HG03354 (cell line): ENCODE data around the gene HYCC1.
"Not testable (repeated sequence)": the region's sequence is repeated elsewhere in the genome, so short reads cannot be mapped to it uniquely, and the experiment has no call there.

Source experiments
- ATAC-seq: cut with Tn5 transposase; IDR thresholded peaks from one replicate; pipeline ENCODE4 v1.9.1; 2021; ENCODE audit warnings: mild to moderate bottlenecking; ENCODE audit not compliant: unreplicated experiment, poor library complexity, severe bottlenecking

Gene HYCC1

DNA sequence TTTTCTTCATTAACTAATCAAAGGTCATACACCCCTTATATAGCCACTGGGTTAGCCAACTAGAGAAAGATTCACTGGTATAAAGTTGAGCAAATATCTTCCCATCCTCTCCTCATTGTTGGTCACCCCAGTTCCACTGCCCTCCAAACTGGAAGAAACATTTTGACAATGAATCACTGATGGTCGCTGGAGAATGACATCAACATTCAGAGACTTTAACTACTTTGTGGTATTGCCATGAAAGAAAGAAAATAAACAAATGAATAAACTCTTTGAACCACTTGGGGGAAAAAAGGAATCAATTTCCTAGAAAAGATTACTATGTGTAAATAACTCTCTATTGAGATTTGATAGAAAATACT is 23.4 kb downstream of the HYCC1 start:
- no peak for ATAC-seq

DNA sequence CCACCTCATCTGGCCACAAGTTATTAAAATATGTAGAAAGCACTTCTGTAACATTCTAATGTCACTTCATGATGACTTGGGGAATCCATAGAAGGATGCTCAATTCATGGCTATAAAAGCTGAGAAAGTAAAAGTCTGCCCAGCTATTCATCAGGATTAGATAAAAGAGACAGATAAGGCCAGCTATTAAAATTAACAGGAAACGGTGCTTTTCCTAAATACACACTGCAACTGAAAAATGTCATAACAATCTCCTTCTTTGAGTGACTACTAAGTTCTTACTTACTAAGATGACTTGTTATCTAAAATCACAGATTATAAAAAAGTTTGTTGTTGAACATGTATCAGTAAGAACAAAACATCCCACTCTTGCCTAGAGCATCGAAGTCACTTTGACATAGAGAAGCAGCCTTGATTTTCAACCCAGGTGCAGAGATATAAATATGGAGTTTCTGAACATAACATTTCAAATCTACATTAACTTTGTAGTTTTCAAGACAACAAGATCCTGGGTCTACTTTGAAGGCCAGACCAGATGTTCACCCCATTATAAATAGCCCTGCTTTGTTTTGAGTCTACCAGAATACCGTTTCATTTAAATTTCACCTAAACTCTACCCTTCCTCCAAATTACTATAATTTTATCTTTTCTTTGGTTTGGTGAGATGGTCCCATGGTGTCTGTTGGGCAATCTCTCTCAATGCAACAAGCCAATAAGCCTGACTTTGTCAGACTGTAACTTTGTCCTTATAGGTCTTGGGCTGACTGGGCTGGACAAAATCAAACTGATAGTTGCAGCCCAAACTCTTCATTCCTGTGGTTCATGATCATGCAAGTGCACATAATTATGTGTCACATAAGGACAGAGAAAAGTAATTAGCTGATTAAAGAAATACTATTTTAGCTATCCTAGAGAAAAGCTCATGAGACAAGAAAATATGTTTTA is 24.0 kb downstream of the HYCC1 start:
- ATAC-seq: no peak

DNA sequence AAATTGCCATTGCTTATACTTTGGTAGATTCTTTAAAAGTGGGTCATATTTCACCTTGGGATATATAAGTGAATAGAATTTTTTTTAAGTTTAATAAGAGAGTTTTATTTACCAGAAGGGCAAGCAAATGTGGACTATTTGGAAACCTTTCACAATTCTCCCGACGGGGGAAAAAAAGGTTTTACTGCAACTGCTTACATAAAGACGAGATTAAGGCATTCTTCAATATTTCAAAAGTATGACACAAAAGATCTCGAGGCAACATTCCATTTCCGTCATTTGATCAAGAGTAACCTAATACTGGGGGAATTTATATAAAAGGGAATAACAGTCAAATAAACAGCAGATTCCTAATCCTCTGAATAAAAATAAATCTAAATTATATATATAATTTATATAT is 28.5 kb downstream of the HYCC1 start:
- ATAC-seq: no peak

DNA sequence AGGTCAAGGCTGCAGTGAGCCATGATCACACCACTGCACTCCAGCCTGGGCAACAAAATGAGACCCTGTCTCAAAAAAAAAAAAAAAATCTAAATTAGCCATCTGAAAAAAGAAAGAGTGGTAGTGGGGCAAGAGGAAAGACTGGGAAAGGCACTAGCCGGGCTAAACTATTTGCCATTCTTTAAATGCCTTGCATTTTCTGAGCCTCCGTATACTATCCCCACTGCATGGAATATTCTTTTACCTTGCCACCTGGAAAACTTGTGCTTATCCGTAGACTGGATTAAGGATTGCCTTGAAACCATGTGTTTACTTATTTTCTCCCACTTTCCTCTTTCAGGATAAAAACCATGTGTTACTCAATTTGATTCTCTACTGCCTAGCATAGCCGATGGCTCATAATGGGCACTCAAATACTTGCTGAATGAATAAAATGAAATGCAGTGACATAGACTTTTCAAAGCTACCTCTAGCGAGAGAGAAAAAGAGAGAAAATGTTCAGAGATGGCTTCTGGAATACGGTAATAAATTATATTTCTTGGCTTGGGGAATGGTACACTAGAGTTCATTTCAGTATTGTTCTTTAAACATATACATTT is 30.6 kb downstream of the HYCC1 start:
- ATAC-seq: no peak

GRCh38 chr7:22980422-22980821 is 33.5 kb downstream of the HYCC1 start:
- no peak for ATAC-seq

DNA sequence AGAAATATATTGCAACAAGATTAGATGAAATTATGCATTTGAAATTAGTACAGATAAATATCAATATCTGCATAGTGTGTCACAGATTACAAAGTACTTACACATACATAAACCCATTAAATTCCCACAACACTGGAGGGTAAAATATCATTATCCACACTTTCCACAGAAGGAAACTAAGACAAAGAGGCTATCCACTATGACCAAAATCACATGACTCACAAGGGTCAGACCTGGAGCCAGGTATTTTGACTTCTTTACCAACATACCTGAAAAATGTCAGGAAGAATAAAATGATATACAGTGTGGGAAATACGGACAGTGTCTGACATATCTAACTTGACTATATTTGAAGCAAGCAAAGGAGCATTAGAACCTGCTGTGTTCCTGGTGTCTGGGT is 34.1 kb downstream of the HYCC1 start:
- ATAC-seq: no peak

- ATAC-seq: no peak
These were observed 34.7 kb downstream of the HYCC1 start for GRCh38 chr7:22979251-22979650.

DNA sequence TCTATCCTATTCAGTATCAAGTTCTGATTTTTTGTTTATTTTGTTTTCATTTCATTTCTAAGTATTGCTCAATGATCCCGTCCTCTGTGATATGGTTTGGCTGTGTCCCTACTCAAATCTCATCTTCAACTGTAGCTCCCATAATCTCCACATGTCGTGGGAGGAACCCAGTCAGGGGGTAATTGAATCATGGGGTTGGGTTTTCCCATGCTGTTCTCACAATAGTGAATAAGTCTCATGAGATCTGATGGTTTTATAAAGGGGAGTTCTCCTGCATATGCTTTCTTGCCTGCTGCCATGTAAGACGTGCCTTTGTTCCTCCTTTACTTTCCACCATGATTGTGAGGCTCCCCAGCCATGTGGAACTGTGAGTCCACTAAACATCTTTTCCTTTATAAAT is 39.3 kb downstream of the HYCC1 start:
- ATAC-seq: not testable (repeated sequence)

GRCh38 chr7:22972207-22972606 is 41.7 kb downstream of the HYCC1 start:
- no peak for ATAC-seq

DNA sequence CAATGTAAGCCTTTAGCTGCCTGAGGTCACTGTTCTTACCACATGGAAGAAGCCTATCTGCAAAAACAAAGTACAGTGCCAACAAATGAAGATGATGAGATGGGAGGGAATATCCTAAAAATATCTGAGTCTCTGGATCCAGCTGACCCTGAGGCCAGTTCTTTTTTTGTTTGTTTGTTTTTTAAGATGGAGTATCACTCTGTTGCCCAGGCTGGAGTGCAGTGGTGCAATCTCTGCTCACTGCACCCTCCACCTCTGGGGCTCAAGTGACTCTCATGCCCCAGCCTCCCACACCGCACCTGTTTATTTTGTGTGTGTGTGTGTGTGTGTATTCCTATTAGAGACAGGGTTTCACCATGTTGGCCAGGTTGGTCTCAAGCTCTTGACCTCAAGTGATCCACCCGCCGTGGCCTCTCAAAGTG is 44.9 kb downstream of the HYCC1 start:
- no peak for ATAC-seq
